ENCODE results near the gene ALCAM.

ALCAM gene

GRCh38 chr3:105527535-105527934 lies 160.8 kb downstream of the ALCAM start:
- H3K27me3 Mint-ChIP-seq, result no peaks in the 10 kb centered on the region
- H3K27ac Mint-ChIP-seq, result no peak overlapping the region
- no peak for ATAC-seq
- H3K4me3 Mint-ChIP-seq, result no peak overlapping the region
- H3K4me1 Mint-ChIP-seq, result no peaks in the 10 kb centered on the region
- H3K9me3 Mint-ChIP-seq, result no peaks in the 10 kb centered on the region
- H3K36me3 Mint-ChIP-seq, result peaks cover 34% of the 10 kb centered on the region

- no peak for ATAC-seq
- no peak overlapping the region for H3K4me3 Mint-ChIP-seq
- H3K27me3 Mint-ChIP-seq, result no peaks in the 10 kb centered on the region
- no peaks in the 10 kb centered on the region for H3K4me1 Mint-ChIP-seq
- no peaks in the 10 kb centered on the region for H3K9me3 Mint-ChIP-seq
- no peak overlapping the region for H3K27ac Mint-ChIP-seq
- H3K36me3 Mint-ChIP-seq, result peaks cover 38% of the 10 kb centered on the region
These were observed 161.2 kb downstream of the ALCAM start for GRCh38 chr3:105527949-105528348.

DNA sequence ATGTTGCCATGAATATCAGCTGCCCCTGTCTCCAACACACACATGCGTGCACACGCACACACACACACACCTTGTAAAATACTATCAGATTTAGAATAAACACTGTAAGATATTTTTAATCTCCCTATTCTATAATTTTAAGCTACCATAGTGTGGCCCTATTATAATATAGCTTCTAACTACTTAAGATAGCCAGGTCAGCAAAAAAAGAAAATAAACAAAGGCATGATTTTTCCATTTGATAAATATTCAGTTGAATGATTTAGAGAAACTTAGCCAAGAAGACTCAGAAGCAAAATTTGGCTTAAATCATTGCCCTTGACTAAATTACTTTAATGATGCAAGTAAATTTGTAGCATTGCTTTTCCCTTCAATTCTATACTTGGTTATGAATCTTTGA lies 162.2 kb downstream of the ALCAM start:
- H3K4me3 Mint-ChIP-seq, result no peak overlapping the region
- peaks cover 43% of the 10 kb centered on the region for H3K36me3 Mint-ChIP-seq
- no peaks in the 10 kb centered on the region for H3K27me3 Mint-ChIP-seq
- no peak overlapping the region for H3K27ac Mint-ChIP-seq
- no peaks in the 10 kb centered on the region for H3K9me3 Mint-ChIP-seq
- H3K4me1 Mint-ChIP-seq, result no peaks in the 10 kb centered on the region
- ATAC-seq, result no peak

- Mint-ChIP-seq H3K4me3 (no peak overlapping the region), H3K4me1 (no peaks in the 10 kb centered on the region), H3K27ac (no peak overlapping the region), H3K27me3 (no peaks in the 10 kb centered on the region), H3K9me3 (no peaks in the 10 kb centered on the region), H3K36me3 (peaks cover 38% of the 10 kb centered on the region)
- ATAC-seq, result no peak
These were observed 162.7 kb downstream of the ALCAM start for GRCh38 chr3:105529456-105529855.

DNA sequence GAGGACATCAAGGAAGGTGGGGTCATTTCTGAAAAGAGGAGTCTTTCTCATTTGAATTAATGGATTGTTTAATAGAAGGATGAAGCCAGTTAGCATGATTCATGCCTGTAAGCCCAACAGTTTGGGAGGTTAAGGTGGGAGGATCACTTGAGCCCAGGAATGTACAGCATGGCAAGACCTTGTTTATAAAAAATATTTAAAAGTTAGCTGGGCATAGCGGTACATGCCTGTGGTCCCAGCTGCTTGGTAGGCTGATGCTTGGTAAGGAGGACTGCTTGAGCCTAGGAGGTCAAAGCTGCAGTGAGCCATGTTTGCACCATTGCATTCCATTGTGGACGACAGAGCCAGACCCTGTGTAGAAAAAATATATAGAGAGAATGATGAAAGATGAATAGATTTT lies 165.5 kb downstream of the ALCAM start:
- H3K27ac Mint-ChIP-seq, result no peak overlapping the region
- no peak overlapping the region for H3K4me3 Mint-ChIP-seq
- no peaks in the 10 kb centered on the region for H3K27me3 Mint-ChIP-seq
- no peaks in the 10 kb centered on the region for H3K4me1 Mint-ChIP-seq
- H3K9me3 Mint-ChIP-seq, result no peaks in the 10 kb centered on the region
- ATAC-seq, result no peak
- H3K36me3 Mint-ChIP-seq, result peaks cover 50% of the 10 kb centered on the region

DNA sequence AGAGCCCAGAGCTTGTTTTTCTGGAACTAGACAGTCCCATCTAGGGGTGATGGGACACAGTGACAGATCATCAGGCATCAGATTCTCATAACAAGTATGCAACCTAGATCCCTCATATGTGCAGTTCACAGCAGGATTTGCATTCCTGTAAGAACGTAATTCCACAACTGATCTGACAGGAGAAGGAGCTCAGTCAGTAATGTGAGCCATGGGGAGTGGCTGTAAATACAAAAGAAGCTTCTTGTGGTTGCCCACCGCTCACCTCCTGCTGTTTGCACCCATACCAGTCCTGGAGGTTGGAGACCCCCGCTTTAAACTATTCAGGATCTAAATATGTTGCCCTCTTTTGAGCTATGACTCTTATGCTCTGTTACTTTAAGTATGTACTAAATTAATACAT lies 167.3 kb downstream of the ALCAM start:
- no peak overlapping the region for H3K4me3 Mint-ChIP-seq
- no peak for ATAC-seq
- no peaks in the 10 kb centered on the region for H3K4me1 Mint-ChIP-seq
- no peak overlapping the region for H3K27ac Mint-ChIP-seq
- H3K36me3 Mint-ChIP-seq, result peaks cover 51% of the 10 kb centered on the region
- H3K9me3 Mint-ChIP-seq, result no peaks in the 10 kb centered on the region
- H3K27me3 Mint-ChIP-seq, result no peaks in the 10 kb centered on the region

- H3K9me3 Mint-ChIP-seq, result no peaks in the 10 kb centered on the region
- H3K4me3 Mint-ChIP-seq, result no peak overlapping the region
- no peak for ATAC-seq
- no peaks in the 10 kb centered on the region for H3K27me3 Mint-ChIP-seq
- no peak overlapping the region for H3K27ac Mint-ChIP-seq
- no peaks in the 10 kb centered on the region for H3K4me1 Mint-ChIP-seq
- H3K36me3 Mint-ChIP-seq, result peaks cover 49% of the 10 kb centered on the region
These were observed 167.8 kb downstream of the ALCAM start for GRCh38 chr3:105534491-105534890.

DNA sequence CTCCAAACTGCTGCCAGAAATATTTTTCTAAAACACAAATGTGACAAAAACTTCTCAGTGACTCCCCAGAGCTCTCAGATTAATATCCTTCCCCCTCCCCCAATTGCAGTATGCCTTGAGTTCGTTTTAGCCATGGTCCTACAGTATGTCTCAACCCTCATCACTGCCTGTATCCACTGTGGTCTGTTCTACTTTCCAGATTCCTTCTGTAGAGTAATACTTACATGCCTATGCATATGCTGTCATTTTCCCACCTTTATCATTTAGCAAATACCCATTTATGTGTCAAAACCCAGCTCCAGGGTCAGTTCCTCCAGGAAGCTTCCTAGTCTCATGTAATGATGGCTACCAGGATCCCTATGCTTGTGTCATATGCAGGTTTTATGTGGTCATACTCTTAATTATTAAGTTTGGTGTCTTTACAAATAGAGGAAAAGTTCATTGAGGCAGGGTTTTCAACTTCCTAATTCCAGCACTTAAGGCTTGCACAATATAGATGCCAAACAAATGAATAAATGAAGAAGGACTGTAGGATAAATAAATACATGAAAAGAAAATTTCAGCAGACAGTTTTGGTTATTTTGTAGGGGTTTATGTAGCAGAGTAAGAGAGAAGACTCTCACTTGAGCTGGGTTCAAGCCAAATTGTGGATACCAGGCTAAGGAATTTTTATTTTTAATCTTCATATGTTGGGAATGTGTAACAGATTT lies 170.8 kb downstream of the ALCAM start:
- ATAC-seq, result no peak
- Mint-ChIP-seq H3K9me3 (no peaks in the 10 kb centered on the region), H3K27ac (no peak overlapping the region), H3K27me3 (no peaks in the 10 kb centered on the region), H3K4me3 (no peak overlapping the region), H3K36me3 (peaks cover 64% of the 10 kb centered on the region), H3K4me1 (no peaks in the 10 kb centered on the region)

DNA sequence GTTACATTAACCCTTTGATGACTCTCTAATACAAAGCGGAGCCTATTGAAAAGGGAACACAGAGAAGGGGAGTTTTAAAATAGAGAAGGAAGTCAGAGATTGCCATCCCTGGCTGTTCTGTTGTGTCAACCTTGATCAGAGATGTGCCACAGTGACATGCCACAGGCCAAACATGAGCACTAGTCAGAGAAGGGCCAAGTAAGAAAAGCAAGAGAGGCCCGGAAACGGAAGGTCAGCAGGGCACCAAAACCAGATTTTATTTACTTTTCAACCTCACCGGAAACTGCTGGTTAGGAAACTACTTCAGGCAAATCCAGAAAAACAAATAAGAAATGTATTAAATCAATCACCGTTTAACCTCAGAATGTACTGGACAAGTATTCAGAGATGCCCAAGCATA lies 171.8 kb downstream of the ALCAM start:
- Mint-ChIP-seq H3K4me1 (no peaks in the 10 kb centered on the region), H3K9me3 (no peaks in the 10 kb centered on the region), H3K4me3 (no peak overlapping the region), H3K27ac (no peak overlapping the region), H3K27me3 (no peaks in the 10 kb centered on the region), H3K36me3 (peaks cover 68% of the 10 kb centered on the region)
- ATAC-seq, result no peak

DNA sequence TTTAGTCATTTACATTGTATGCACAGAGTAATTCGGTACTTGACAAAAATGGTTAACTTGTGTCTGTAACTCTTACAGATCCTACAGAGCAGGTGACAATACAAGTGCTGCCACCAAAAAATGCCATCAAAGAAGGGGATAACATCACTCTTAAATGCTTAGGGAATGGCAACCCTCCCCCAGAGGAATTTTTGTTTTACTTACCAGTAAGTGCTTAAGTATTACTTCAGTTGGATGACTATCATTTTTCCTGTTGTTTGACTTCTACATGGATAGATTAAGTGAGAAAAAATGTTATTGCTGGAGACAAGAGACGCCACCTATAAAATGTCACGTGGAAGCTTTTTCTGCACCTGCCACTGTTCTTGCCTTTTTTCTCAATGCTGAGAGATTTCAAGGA lies 173.2 kb downstream of the ALCAM start:
- Mint-ChIP-seq H3K4me3 (no peak overlapping the region), H3K36me3 (peaks cover 75% of the 10 kb centered on the region), H3K4me1 (no peaks in the 10 kb centered on the region), H3K27me3 (no peaks in the 10 kb centered on the region), H3K9me3 (no peaks in the 10 kb centered on the region), H3K27ac (no peak overlapping the region)
- no peak for ATAC-seq

GRCh38 chr3:105542282-105543019 lies 175.7 kb downstream of the ALCAM start:
- Mint-ChIP-seq H3K36me3 (peaks cover 78% of the 10 kb centered on the region), H3K27ac (no peak overlapping the region), H3K27me3 (no peaks in the 10 kb centered on the region), H3K9me3 (no peaks in the 10 kb centered on the region), H3K4me1 (no peaks in the 10 kb centered on the region), H3K4me3 (no peak overlapping the region)
- no peak for ATAC-seq

GRCh38 chr3:105545051-105545450 lies 178.3 kb downstream of the ALCAM start:
- no peak overlapping the region for H3K27ac Mint-ChIP-seq
- H3K36me3 Mint-ChIP-seq, result peaks cover 88% of the 10 kb centered on the region
- H3K4me3 Mint-ChIP-seq, result no peak overlapping the region
- no peaks in the 10 kb centered on the region for H3K27me3 Mint-ChIP-seq
- no peaks in the 10 kb centered on the region for H3K9me3 Mint-ChIP-seq
- no peak for ATAC-seq
- H3K4me1 Mint-ChIP-seq, result no peaks in the 10 kb centered on the region

DNA sequence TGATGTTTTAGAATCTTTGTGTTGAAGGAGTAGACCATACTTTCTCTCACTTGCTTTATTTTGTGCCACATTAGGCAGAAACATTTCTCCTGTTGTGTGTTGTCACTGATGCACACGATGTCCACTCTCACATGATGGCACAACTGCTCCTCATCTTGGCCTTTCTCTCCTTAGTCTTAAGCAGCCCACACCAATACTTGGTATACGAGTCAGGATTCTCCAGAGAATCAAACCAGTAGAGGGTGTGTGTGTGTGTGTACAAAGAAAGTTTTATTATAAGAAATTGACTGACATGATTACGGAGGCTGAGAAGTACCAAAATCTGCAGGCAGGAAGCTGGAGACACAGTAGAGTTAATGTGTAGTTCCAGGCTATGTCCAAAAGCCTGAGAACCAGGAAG lies 187.1 kb downstream of the ALCAM start:
- H3K27ac Mint-ChIP-seq, result no peak overlapping the region
- H3K4me1 Mint-ChIP-seq, result no peaks in the 10 kb centered on the region
- no peak for ATAC-seq
- no peaks in the 10 kb centered on the region for H3K9me3 Mint-ChIP-seq
- peaks cover 73% of the 10 kb centered on the region for H3K36me3 Mint-ChIP-seq
- H3K4me3 Mint-ChIP-seq, result no peak overlapping the region
- no peaks in the 10 kb centered on the region for H3K27me3 Mint-ChIP-seq

GRCh38 chr3:105555206-105555605 lies 188.5 kb downstream of the ALCAM start:
- Mint-ChIP-seq H3K36me3 (peaks cover 71% of the 10 kb centered on the region), H3K4me3 (no peak overlapping the region), H3K27ac (no peak overlapping the region), H3K27me3 (no peaks in the 10 kb centered on the region), H3K9me3 (no peaks in the 10 kb centered on the region), H3K4me1 (no peaks in the 10 kb centered on the region)
- ATAC-seq, result no peak

DNA sequence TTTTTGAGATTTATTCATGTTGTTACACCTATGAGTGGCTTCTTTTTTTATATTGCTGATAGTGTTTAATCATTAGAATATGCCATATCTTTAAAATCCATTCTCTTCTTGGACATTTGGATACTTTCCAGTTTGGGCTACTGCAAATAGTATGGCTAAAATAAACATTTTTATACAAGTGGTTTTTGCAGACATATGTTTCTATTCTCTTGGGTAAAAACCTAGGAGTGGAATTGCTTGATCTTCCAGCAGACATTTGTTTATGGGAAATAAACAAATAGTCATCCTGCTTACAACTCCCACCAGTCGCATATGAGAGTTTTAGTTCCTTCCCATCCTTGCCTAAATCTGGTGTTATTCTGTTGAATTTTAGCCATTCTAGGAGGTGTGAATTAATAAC lies 193.1 kb downstream of the ALCAM start:
- Mint-ChIP-seq H3K27me3 (no peaks in the 10 kb centered on the region), H3K9me3 (no peaks in the 10 kb centered on the region), H3K27ac (no peak overlapping the region), H3K4me1 (no peaks in the 10 kb centered on the region), H3K36me3 (peaks cover 58% of the 10 kb centered on the region), H3K4me3 (no peak overlapping the region)
- ATAC-seq, result no peak

GRCh38 chr3:105561876-105562275 lies 195.2 kb downstream of the ALCAM start:
- Mint-ChIP-seq H3K9me3 (no peaks in the 10 kb centered on the region), H3K27me3 (no peaks in the 10 kb centered on the region), H3K36me3 (peaks cover 60% of the 10 kb centered on the region), H3K27ac (no peak overlapping the region), H3K4me3 (no peak overlapping the region), H3K4me1 (no peaks in the 10 kb centered on the region)
- peak; percentile 39 for ATAC-seq

All from stimulated activated memory B cell treated with anti-CD40 and anti-IgM and Interleukin-4, amounts not matched to agents 10 μg/mL and 1 μg/mL and 100 μg/mL, for 72 hours (primary cell).